Stomach (tissue), 9 donors: ENCODE results near the gene PYCR2. TPM values are rescaled to one million over a fixed set of nuclear protein-coding genes. Genes with fewer than 3 reads are reported as not detected.

Experiments
- DNase-seq, 2 donors: peaks; one replicate each; pipeline versions ENCODE4 v3.0.0 to v3.0.0-alpha.2; 2013 to 2019
- H3K27ac ChIP-seq, 5 donors: fragments of 200-600 bp in 4 of 5; sonication (generic) in 4 of 5; one replicate each; pipeline ENCODE4 v1.5.1; 2013 to 2019; ENCODE audit warnings: mild to moderate bottlenecking in 1 of 5, moderate library complexity in 1 of 5
- H3K27me3 ChIP-seq, 3 donors: fragments of 200-600 bp; sonication (generic); one replicate each; pipeline ENCODE4 v1.5.1; 2017 to 2019; ENCODE audit warnings: mixed run types in 1 of 3
- H3K36me3 ChIP-seq, 4 donors: fragments of 200-600 bp; sonication (generic); 1 replicate in 3 of 4; 2 replicates in 1 of 4; pipeline ENCODE4 v1.5.1; 2016 to 2019
- H3K4me1 ChIP-seq, 4 donors: fragments of 200-600 bp; sonication (generic); one replicate each; pipeline ENCODE4 v1.5.1; 2016 to 2019
- H3K4me3 ChIP-seq, 4 donors: fragments of 200-600 bp; sonication (generic) in 3 of 4; one replicate each; pipeline ENCODE4 v1.5.1; 2016 to 2019; ENCODE audit warnings: mild to moderate bottlenecking in 1 of 4
- H3K9me3 ChIP-seq, 4 donors: fragments of 200-600 bp; sonication (generic); one replicate each; pipeline ENCODE4 v1.5.1; 2016 to 2019
- EP300 ChIP-seq: sonication (generic); formaldehyde crosslinking; IDR thresholded peaks from one replicate; pipeline ENCODE4 v1.6.1; 2017; ENCODE audit warnings: antibody characterized with exemption
- POLR2A ChIP-seq, 4 donors: fragments of 450-650 bp; IDR thresholded peaks; one replicate each; pipeline ENCODE4 v1.6.1; 2016; ENCODE audit warnings: antibody characterized with exemption in 4 of 4, control low read depth in 2 of 4, mild to moderate bottlenecking in 1 of 4, moderate library complexity in 1 of 4
- POLR2AphosphoS5 ChIP-seq, 3 donors: sonication (generic); formaldehyde crosslinking; IDR thresholded peaks; one replicate each; pipeline ENCODE4 v1.6.1; 2016; ENCODE audit warnings: antibody characterized with exemption in 3 of 3
- WGBS, 5 donors: extraction: QIAGEN DNeasy Blood & Tissue Kit in 3 of 5; methylation state at CpG; one replicate each; pipeline versions ENCODE4 v1.1.5 to v1.1.7; 2013 to 2018; 5-methylcytosine and 5-hydroxymethylcytosine counted together
- intact Hi-C: fragments of 100-400 bp; cut with DNase I; formaldehyde crosslinking; loops from one replicate; pipeline ENCODE4 v1.15.1; 2023; ENCODE audit warnings: low total_unique reads
- polyA plus RNA-seq, 3 donors: library from polyadenylated mRNA; stranded (reverse); fragments of 200-250 nt; gene quantifications; one replicate each; pipeline ENCODE4 v1.2.3, GENCODE V29; 2013
- total RNA-seq, 5 donors: library from RNA; depleted of rRNA; stranded (reverse); fragments of >200 nt; gene quantifications; one replicate each; pipeline versions ENCODE4 v1.1.0 to v1.2.3, GENCODE V29; 2014 to 2016
- TF ChIP-seq, protein P1 (sequence below), 7 experiments: fragments of 450-650 bp in 4 of 7; fragments of 200-600 bp in 3 of 7; sonication (generic) in 3 of 7; IDR thresholded peaks; one replicate each; pipeline ENCODE4 v1.5.1; 2016 to 2019; ENCODE audit warnings: antibody characterized with exemption in 7 of 7, control low read depth in 2 of 7, mild to moderate bottlenecking in 1 of 7
- donor health status: healthy with polysubstance abuse.
- donor health status: Bipolar disorder and iron deficiency.
- donor health status: healthy.

PYCR2 gene
- total and polyA plus RNA-seq, 8 donors = 20.1 to 59.4 (median 32.3) TPM

DNA sequence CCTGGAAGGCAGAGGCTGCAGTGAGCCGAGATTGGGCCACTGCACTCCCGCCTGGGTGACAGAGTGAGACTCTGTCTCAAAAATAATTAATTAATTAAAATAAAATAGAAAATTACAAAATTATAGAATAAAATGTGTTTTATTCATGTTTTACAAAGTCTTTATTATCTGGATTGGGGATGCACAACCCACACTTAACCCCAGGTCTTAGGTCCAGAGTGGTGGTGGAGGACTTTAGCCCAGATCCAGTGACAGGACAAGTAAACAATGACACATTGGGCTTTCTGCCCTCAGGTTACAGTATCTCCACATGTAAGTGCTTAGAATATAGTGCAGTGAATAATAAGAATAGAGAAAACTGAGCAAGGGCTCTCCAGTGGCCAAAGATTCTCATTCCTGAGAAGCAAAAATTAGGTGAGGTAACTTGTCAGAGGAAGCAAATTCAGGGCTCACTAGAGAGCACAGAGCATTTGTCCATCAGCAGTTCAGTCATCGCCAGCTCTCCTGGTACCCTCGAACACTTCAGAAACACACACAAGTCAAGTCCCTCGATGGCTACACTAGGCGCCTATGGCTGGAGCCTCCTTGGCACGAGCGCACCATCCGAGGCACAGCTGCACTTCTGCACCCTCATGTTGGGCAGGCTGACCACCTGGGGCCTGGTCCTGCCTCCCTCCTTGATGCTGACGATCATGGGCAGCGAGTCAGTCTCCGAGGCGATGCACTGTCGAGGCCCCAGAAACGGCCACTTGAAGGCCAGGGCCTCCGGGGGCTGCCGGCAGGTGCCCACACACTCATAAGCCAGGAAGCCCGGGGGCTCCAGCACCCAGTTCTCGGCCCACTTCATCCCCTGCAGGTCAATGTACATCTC is 37.7 kb downstream of the PYCR2 start:
- H3K27me3 ChIP-seq = no peaks in the 10 kb centered on the region
- H3K36me3 ChIP-seq = no peaks in the 10 kb centered on the region
- H3K27ac ChIP-seq = no peak overlapping the region
- H3K4me1 ChIP-seq = peaks cover 19 to 69% (median 28%) of the 10 kb centered on the region in 4 donors
- H3K4me3 ChIP-seq = no peak overlapping the region
- 90 to 95% (median 93%) methylated on average over 6 to 19 of the region's 19 CpGs for WGBS, 5 donors
- H3K9me3 ChIP-seq = no peaks in the 10 kb centered on the region
- no peak for TF ChIP-seq POLR2A (IDR thresholded peaks at IDR 0.05)
- TF ChIP-seq, protein P1, sequence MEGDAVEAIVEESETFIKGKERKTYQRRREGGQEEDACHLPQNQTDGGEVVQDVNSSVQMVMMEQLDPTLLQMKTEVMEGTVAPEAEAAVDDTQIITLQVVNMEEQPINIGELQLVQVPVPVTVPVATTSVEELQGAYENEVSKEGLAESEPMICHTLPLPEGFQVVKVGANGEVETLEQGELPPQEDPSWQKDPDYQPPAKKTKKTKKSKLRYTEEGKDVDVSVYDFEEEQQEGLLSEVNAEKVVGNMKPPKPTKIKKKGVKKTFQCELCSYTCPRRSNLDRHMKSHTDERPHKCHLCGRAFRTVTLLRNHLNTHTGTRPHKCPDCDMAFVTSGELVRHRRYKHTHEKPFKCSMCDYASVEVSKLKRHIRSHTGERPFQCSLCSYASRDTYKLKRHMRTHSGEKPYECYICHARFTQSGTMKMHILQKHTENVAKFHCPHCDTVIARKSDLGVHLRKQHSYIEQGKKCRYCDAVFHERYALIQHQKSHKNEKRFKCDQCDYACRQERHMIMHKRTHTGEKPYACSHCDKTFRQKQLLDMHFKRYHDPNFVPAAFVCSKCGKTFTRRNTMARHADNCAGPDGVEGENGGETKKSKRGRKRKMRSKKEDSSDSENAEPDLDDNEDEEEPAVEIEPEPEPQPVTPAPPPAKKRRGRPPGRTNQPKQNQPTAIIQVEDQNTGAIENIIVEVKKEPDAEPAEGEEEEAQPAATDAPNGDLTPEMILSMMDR (IDR thresholded peaks at IDR 0.05) = no peak
- TF ChIP-seq POLR2AphosphoS5 (IDR thresholded peaks at IDR 0.05) = no peak
- TF ChIP-seq EP300 = no peak
- no peak for DNase-seq
- intact Hi-C loops = no loop called here

DNA sequence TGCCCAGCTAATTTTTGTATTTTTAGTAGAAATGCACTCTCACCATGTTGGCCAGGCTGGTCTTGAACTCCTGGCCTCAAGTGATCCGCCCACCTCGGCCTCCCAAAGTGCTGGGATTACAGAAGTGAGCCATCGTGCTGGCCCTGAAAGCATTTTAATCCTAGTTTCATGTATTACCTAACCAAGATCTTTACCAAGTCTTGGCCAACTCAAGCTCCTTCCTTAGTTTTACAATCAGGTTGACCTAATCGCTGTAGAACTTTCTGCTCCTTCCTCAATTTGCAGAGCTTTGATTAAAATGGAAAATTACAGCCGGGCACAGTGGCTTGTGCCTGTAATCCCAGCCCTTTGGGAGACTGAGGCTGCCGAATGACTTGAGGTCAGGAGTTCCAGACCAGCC is 38.7 kb downstream of the PYCR2 start:
- Histone ChIP-seq H3K27ac (no peak overlapping the region), H3K4me1 (peaks cover 19 to 69% (median 31%) of the 10 kb centered on the region in 4 donors), H3K4me3 (no peak overlapping the region), H3K9me3 (no peaks in the 10 kb centered on the region), H3K36me3 (no peaks in the 10 kb centered on the region), H3K27me3 (no peaks in the 10 kb centered on the region)
- intact Hi-C loops = no loop called here
- no peak for DNase-seq
- 81 to 95% (median 93%) methylated on average over 6 of the region's 6 CpGs for WGBS, 5 donors
- TF ChIP-seq POLR2AphosphoS5 (IDR thresholded peaks at IDR 0.05) (no peak), POLR2A (IDR thresholded peaks at IDR 0.05) (no peak), EP300 (no peak)
- TF ChIP-seq, protein P1 (IDR thresholded peaks at IDR 0.05) = no peak

DNA sequence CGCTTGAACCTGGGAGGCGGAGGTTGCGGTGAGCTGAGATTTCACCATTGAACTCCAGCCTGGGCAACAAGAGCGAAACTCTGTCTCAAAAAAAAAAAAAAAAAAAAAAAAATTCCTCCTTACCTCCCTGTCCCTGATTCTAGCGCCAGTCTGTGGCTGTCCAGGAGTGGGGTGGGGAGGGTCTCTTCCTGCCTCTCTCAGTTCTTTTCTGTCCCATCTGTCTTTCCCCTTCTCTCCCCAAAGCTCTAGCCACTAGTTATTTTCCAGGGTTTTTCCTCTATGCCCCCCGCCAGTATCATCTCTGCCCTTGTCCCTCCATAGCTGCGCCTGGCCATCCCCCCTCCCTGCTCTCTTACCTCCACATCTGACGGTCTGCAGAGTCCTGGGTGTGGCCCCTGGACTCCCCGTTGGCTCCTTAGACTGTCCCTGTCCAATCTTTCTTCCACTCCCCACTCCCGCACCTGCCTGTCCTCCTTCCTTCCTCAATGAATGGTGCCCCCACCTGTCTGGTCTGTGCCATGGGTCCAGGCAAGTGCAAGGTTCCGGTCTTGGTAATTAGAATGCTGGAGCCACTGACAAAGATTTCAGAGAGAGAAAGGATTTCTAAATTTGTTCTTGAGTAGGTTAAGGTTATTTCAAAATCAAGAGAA is 40.3 kb downstream of the PYCR2 start:
- peak overlapping the region in 4 of 5 donors; percentile 92 to 96 (median 94) for H3K27ac ChIP-seq
- intact Hi-C loops = no loop called here
- H3K4me3 ChIP-seq = peak overlapping the region in 2 of 4 donors; percentile 74 to 80
- H3K9me3 ChIP-seq = no peaks in the 10 kb centered on the region
- H3K27me3 ChIP-seq = no peaks in the 10 kb centered on the region
- peaks cover 31 to 69% (median 37%) of the 10 kb centered on the region in 4 donors for H3K4me1 ChIP-seq
- 74 to 84% (median 78%) methylated on average over 9 to 11 of the region's 11 CpGs for WGBS, 5 donors
- DNase-seq = no peak
- no peaks in the 10 kb centered on the region for H3K36me3 ChIP-seq
- TF ChIP-seq, protein P1 (IDR thresholded peaks at IDR 0.05) = no peak
- TF ChIP-seq EP300 = no peak

DNA sequence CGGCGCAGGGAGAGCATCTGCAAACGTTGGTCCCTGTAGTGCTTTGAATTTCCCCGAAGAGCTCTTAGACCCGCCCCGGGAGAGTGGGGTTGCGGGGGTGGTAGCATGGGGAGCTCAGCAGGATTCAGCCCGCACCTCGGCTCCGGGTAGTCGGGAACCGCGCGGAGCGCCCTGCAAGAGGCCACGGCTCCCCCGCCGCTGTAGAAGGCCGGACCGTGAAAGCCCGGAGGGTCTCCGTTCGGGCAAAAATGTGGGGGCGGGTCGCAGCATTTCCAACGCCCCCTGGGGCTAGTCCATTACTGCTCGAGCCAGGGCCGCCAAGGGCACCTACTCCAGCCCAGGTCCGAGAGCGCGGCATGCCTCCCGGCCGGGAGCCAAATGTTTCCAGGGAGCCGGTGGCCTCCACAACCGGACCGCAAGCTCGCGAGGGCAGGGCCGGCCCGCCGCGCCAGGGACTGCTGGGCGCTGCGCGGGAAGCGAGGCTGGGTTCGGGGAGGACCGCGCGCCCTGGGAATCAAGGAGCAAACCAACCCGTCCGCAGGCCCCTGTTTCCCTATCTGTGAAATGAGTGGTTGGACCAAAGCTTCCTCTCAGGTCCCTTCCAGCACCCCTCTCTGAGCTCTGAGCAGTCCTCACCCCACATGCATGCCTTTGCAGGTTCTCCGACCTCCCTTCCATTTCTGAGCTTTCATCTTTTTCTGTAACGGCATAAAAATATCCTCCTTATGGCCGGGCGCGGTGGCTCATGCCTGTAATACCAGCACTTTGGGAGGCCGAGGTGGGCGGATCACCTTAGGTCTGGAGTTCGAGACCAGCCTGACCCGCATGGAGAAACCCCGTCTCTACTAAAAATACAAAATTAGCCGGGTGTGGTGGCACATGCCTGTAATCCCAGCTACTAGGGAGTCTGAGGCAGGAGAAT is 41.1 kb downstream of the PYCR2 start:
- peak overlapping the region; percentile 74 to 98 (median 88) for H3K4me3 ChIP-seq
- peaks cover 39 to 70% (median 45%) of the 10 kb centered on the region in 4 donors for H3K4me1 ChIP-seq
- 4 to 6% (median 4%) methylated on average over 18 to 63 of the region's 63 CpGs for WGBS, 5 donors
- peak overlapping the region; percentile 92 to 96 (median 95) for H3K27ac ChIP-seq
- H3K9me3 ChIP-seq = no peaks in the 10 kb centered on the region
- H3K27me3 ChIP-seq = no peaks in the 10 kb centered on the region
- no peaks in the 10 kb centered on the region for H3K36me3 ChIP-seq
- TF ChIP-seq, protein P1 (IDR thresholded peaks at IDR 0.05) = peak in 1 of 7 experiments; percentile 2
- TF ChIP-seq POLR2AphosphoS5 (IDR thresholded peaks at IDR 0.05) (peak in 1 of 3 donors; percentile 9), POLR2A (IDR thresholded peaks at IDR 0.05) (no peak), EP300 (no peak)
- intact Hi-C loops = no loop called here
- peak; percentile 73 to 76 for DNase-seq
